OCI-LY3 (cell line): ENCODE measurements around the gene SLC1A1.

Source experiments
- CTCF ChIP-seq: fragments of 200-600, 300-600 bp; sonication (generic); IDR thresholded peaks from 2 replicates; pipeline ENCODE4 v1.5.1; 2014; ENCODE audit warnings: antibody characterized with exemption, low read length, low read depth
- EZH2phosphoT487 ChIP-seq: fragments of 200-600 bp; shearing (Covaris generic); IDR thresholded peaks from 2 replicates; pipeline ENCODE4 v1.6.1; 2018; ENCODE audit warnings: antibody characterized with exemption, mixed run types, low read depth

GRCh38 chr9:4538107-4538506 lies 47.8 kb downstream of the SLC1A1 start:
- TF ChIP-seq CTCF = no peak
- TF ChIP-seq EZH2phosphoT487 = no peak
